22Rv1 (cell line): ENCODE data around the gene RIN1.

Experiments
- H3K27ac ChIP-seq: fragments of 450-650 bp; 2 replicates; pipeline ENCODE4 v1.5.1; 2017
- ZFX ChIP-seq: fragments of 450-650 bp; IDR thresholded peaks from 2 replicates; pipeline ENCODE4 v1.6.1; 2017; ENCODE audit warnings: antibody characterized with exemption, borderline replicate concordance
- TF ChIP-seq, protein P1 (sequence below): fragments of 450-650 bp; IDR thresholded peaks from 2 replicates; pipeline ENCODE4 v1.5.1; 2017; ENCODE audit warnings: mild to moderate bottlenecking

RIN1 gene

DNA sequence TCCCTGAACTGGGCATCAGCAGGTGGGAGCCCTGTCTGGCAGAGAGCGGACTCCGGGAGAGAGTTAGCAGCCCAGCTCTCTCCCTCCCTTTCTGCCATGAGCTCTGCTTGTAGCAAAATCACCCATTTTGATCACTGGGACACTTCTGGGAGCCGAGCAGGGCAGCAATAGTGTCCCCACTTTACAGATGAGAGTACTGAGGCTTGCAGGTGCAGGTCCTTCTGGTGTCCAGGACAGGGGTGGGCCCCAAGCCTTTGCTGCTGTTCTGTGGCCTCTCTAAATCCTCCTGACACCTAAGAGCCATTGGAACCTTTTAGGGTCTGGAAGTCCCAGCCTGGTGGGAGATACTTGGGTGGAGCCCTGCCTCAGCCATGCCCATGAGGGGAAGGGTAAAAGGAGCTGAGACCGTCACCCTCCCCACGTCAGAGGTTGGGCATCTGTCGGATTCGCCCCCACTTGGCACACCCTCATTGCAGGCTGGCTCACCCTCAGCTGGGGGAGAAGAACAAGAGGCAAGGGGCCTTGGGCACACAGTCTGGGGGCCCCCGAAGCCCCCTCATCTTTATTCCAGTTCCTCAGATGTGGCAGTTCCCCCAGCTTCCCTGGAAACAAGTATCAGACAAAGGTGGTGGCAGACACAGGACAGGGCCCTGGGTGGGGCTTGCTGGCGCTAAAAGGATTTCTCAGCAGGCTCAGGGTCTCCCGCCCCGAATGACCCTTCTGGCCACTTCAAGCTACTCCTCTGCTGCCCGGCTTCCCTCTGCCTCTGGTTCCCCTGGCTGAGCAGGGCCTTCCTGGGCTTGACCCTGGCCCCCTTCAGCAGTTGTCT, 4.5 kb downstream of the RIN1 start:
- no peak overlapping the region for H3K27ac ChIP-seq
- no peak for TF ChIP-seq ZFX
- TF ChIP-seq, protein P1, sequence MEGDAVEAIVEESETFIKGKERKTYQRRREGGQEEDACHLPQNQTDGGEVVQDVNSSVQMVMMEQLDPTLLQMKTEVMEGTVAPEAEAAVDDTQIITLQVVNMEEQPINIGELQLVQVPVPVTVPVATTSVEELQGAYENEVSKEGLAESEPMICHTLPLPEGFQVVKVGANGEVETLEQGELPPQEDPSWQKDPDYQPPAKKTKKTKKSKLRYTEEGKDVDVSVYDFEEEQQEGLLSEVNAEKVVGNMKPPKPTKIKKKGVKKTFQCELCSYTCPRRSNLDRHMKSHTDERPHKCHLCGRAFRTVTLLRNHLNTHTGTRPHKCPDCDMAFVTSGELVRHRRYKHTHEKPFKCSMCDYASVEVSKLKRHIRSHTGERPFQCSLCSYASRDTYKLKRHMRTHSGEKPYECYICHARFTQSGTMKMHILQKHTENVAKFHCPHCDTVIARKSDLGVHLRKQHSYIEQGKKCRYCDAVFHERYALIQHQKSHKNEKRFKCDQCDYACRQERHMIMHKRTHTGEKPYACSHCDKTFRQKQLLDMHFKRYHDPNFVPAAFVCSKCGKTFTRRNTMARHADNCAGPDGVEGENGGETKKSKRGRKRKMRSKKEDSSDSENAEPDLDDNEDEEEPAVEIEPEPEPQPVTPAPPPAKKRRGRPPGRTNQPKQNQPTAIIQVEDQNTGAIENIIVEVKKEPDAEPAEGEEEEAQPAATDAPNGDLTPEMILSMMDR: no peak

DNA sequence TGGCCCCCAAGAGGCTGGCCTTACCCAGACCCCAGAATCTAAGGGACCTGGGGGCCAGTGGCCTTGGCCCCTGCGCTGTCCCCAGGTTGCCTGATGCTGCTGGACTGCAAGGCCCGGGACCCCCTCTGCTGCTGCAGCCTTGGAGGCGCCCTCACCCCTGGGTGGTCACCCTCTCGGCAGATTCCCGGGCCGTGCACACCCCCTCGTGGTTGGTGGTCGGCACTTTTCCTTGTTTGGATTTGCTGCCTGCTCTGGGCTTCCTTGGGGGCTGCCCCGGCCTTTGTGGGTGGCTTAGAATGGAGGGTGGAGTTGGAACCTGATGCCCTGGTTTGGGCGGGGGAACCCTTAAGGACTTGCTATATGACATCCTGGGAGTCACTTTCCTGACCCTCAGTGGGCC, 5.3 kb downstream of the RIN1 start:
- TF ChIP-seq ZFX: no peak
- TF ChIP-seq, protein P1: no peak
- no peak overlapping the region for H3K27ac ChIP-seq

- no peak overlapping the region for H3K27ac ChIP-seq
These were observed 7.0 kb downstream of the RIN1 start for GRCh38 chr11:66329165-66329673.

DNA sequence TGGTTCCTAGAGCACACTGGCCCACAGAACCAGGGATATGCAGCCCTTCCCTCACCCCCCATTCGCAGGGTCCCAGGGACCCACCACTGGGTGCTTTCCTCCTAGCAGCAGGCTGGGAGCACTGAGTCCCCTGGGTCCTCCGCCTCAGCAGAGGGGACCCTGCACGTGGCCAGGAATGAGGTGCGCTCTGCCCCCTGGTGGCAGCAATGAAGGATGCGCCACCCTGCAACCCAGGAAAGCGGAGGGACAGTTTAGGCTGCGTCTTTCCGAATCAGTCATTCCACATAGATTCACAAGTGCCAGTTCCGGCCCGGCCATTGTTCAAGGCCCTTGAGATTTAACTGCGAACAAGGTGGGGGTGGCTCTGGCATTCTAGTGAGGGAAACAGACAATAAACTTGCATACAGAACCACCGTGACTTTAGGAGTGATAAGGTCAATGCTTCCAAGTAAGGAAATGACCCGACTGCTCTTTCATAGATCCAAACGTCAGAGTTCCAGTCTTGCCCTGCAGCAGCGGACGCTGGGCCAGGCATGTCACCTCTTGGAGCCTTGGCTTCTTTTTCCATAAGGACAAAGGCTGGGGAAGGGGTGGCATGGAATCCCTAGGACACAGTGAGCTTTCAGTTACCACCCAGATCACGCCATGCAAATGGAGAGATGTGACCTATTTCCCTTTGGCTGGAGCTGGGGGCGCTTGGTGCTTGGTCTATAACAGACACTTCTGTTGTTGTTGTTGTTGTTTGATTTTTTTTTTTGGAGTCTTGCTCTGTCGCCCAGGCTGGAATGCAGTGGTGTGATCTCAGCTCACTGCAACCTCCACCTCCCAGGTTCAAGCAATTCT, 7.7 kb downstream of the RIN1 start:
- H3K27ac ChIP-seq: no peak overlapping the region
- TF ChIP-seq, protein P1: peak; percentile 95
- no peak for TF ChIP-seq ZFX

More at GRCh38 chr11:66329165-66329673, 7.0 kb downstream of the RIN1 start:
- TF ChIP-seq, protein P1: no peak
- no peak for TF ChIP-seq ZFX

DNA sequence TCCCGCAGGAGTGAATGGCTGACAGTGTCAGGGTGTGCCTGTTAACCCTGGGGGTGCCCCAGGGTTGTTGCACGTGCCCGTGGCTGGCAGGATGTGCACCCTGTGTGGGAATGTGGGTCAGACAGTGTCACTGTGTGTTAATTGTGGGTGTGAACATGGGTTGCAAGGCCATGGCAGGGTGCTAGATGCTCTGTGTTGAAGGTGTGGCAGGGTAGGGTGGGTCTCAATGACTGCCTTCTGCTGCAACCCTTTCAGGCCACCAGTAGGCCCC, 8.3 kb downstream of the RIN1 start:
- H3K27ac ChIP-seq: no peak overlapping the region
- TF ChIP-seq, protein P1: no peak
- no peak for TF ChIP-seq ZFX

DNA sequence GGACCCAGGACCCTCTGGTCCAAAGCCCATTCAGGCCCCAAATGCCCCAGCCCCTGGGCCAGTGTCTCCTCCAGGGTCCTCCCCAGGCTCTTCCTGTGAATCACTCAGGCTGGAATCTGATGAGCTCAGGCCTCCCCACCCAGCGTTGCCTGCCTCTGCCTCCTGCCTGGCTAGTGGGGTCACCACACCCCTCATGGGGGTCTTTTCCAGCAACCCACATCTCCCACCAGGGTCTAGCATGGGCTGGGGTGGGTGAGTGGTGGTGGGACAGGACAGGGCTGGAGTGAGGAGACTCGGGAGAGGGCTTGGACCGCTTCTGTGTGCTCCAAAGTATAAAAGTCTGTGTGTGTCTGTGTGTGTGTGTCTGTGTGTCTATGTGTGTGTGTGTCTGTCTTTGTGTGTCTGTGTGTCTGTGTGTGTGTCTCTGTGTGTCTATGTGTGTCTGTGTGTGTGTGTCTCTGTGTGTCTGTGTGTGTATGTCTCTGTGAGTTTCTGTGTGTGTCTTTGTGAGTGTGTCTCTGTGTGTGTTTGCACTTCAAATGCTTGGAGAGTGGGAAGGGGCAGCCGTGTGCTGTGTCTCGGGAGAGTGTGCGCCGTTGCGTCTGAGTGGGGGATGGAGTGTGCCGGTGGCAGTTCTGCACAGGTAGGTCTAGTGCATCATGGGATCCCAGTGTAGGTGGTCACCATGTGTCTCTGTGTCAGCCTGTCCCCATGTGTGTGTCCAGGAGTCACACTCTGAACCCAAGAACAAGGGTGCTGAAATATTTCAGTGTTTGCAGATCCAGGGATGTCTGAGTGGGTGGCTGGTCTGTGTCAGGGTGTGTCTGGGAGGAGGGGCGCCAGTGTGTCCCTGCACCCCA, 8.8 kb downstream of the RIN1 start:
- TF ChIP-seq ZFX: no peak
- TF ChIP-seq, protein P1: no peak
- H3K27ac ChIP-seq: no peak overlapping the region
